Mesenchymal stem cell (in vitro differentiated cells and primary cell): Measurements from ENCODE around the gene HPS3.
A peak's percentile ranks its signal among the peaks of the same experiment; 100 is the strongest.
"Not testable (repeated sequence)": the region's sequence is repeated elsewhere in the genome, so short reads cannot be mapped to it uniquely, and the experiment has no call there.

Experiments
- DNase-seq: peaks from one replicate; pipeline ENCODE4 v3.0.0-alpha.2; 2013
- H2AFZ ChIP-seq: one replicate; pipeline ENCODE4 v1.6.1; 2013; ENCODE audit warnings: low read depth, mild to moderate bottlenecking, control low read depth, inconsistent platforms, low read length, moderate library complexity
- H2AK5ac ChIP-seq: 2 replicates; pipeline ENCODE4 v1.6.1; 2013; ENCODE audit warnings: low read length, moderate library complexity, mild to moderate bottlenecking, inconsistent platforms; ENCODE audit not compliant: severe bottlenecking
- H2BK120ac ChIP-seq: one replicate; pipeline ENCODE4 v1.6.1; 2013; ENCODE audit warnings: low read depth, mild to moderate bottlenecking, inconsistent platforms, low read length, moderate library complexity
- H2BK12ac ChIP-seq, 2 experiments: one replicate each; pipeline ENCODE4 v1.6.1; 2013; ENCODE audit warnings: inconsistent platforms in 2 of 2, low read length in 2 of 2, mild to moderate bottlenecking in 2 of 2, moderate library complexity in 2 of 2, control low read depth in 1 of 2
- H2BK15ac ChIP-seq: one replicate; pipeline ENCODE4 v1.6.1; 2013; ENCODE audit warnings: mild to moderate bottlenecking, low read depth, inconsistent platforms; ENCODE audit not compliant: poor library complexity, severe bottlenecking
- H2BK5ac ChIP-seq: 2 replicates; pipeline ENCODE4 v1.6.1; 2013; ENCODE audit warnings: low read depth, mild to moderate bottlenecking, low read length, control low read depth, inconsistent platforms; ENCODE audit not compliant: poor library complexity, severe bottlenecking
- H3K14ac ChIP-seq, 2 experiments: one replicate each; pipeline ENCODE4 v1.6.1; 2013; ENCODE audit warnings: inconsistent platforms in 2 of 2, low read length in 2 of 2, control low read depth in 1 of 2, mild to moderate bottlenecking in 1 of 2, moderate library complexity in 1 of 2
- H3K18ac ChIP-seq, 2 experiments: one replicate each; pipeline ENCODE4 v1.6.1; 2013; ENCODE audit warnings: inconsistent platforms in 2 of 2, low read length in 2 of 2, control low read depth in 1 of 2, low read depth in 1 of 2, mild to moderate bottlenecking in 1 of 2
- H3K23ac ChIP-seq, 2 experiments: one replicate each; pipeline ENCODE4 v1.6.1; 2013; ENCODE audit warnings: inconsistent platforms in 2 of 2, low read length in 2 of 2, mild to moderate bottlenecking in 2 of 2, moderate library complexity in 2 of 2, control low read depth in 1 of 2
- H3K27ac ChIP-seq: 2 replicates; pipeline ENCODE4 v1.5.1; 2013; ENCODE audit warnings: mild to moderate bottlenecking, moderate library complexity, low read length, control low read depth, inconsistent platforms; ENCODE audit not compliant: poor library complexity, severe bottlenecking
- H3K27me3 ChIP-seq, 2 experiments: 2 replicates each; pipeline versions ENCODE4 v1.6.1 to v1.7.0; 2013; ENCODE audit warnings: low read length in 2 of 2, mild to moderate bottlenecking in 2 of 2, moderate library complexity in 2 of 2, control low read depth in 1 of 2, inconsistent platforms in 1 of 2; ENCODE audit not compliant: control insufficient read depth in 1 of 2, insufficient read depth in 1 of 2
- H3K36me3 ChIP-seq, 2 experiments: 2 replicates each; pipeline versions ENCODE4 v1.6.1 to v1.7.0; 2013; ENCODE audit warnings: low read length in 2 of 2, control low read depth in 1 of 2, inconsistent platforms in 1 of 2, low read depth in 1 of 2, mild to moderate bottlenecking in 1 of 2; ENCODE audit not compliant: insufficient read depth in 2 of 2, control insufficient read depth in 1 of 2
- H3K4ac ChIP-seq, 2 experiments: one replicate each; pipeline ENCODE4 v1.6.1; 2013; ENCODE audit warnings: inconsistent platforms in 2 of 2, low read length in 2 of 2, mild to moderate bottlenecking in 2 of 2, moderate library complexity in 2 of 2, control low read depth in 1 of 2, low read depth in 1 of 2
- H3K4me1 ChIP-seq: 2 replicates; pipeline ENCODE4 v1.6.1; 2013; ENCODE audit warnings: low read depth, low read length, control low read depth; ENCODE audit not compliant: control insufficient read depth, insufficient read depth
- H3K4me2 ChIP-seq: 2 replicates; pipeline ENCODE4 v1.6.1; 2013; ENCODE audit warnings: low read length, mild to moderate bottlenecking, inconsistent platforms; ENCODE audit not compliant: poor library complexity, severe bottlenecking
- H3K4me3 ChIP-seq, 2 experiments: 2 replicates each; pipeline versions ENCODE4 v1.5.1 to v1.7.0; 2013; ENCODE audit warnings: low read length in 2 of 2, mild to moderate bottlenecking in 2 of 2, control low read depth in 1 of 2, low read depth in 1 of 2; ENCODE audit not compliant: insufficient read depth in 1 of 2
- H3K79me1 ChIP-seq: replicated peaks from 2 replicates; pipeline ENCODE4 v1.6.1; 2013; ENCODE audit warnings: mild to moderate bottlenecking, control low read depth, low read length, inconsistent platforms; ENCODE audit not compliant: poor library complexity, severe bottlenecking
- H3K9ac ChIP-seq: 2 replicates; pipeline ENCODE4 v1.7.0; 2013; ENCODE audit warnings: mild to moderate bottlenecking, low read length, moderate library complexity
- H3K9me3 ChIP-seq: 2 replicates; pipeline ENCODE4 v1.7.0; 2013; ENCODE audit warnings: mild to moderate bottlenecking, low read length; ENCODE audit not compliant: control insufficient read depth
- H4K8ac ChIP-seq: one replicate; pipeline ENCODE4 v1.6.1; 2013; ENCODE audit warnings: inconsistent platforms, mild to moderate bottlenecking, low read length, moderate library complexity
- H4K91ac ChIP-seq: one replicate; pipeline ENCODE4 v1.6.1; 2013; ENCODE audit warnings: mild to moderate bottlenecking, low read length, inconsistent platforms
- WGBS: methylation state at CpG from one replicate; pipeline ENCODE4 v1.1.7; 2013; ENCODE audit warnings: mixed read lengths; 5-methylcytosine and 5-hydroxymethylcytosine counted together

Gene HPS3

DNA sequence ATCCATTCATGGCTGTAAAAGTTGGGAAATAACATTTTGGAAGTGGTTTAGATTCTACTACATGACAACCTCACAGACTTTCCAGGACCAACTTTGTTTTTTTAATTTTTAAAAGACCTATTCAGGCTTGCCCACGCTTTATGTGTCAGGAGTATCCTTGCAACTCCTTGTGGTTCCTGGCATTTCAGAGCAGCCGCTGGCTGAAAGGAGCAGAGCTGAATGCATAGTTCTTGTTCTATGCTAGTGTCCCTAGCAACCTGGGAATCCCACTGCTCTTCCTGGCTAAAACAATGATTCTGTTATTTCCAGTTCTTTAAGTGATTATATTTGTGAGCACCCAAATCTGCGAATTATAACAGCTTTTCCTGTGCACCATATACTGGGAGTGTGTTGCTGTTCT, 57.3 kb downstream of the HPS3 start:
- Histone ChIP-seq H3K23ac (no peak overlapping the region), H2BK5ac (no peak overlapping the region), H2AK5ac (no peak overlapping the region), H4K8ac (no peak overlapping the region), H4K91ac (no peak overlapping the region), H2BK120ac (no peak overlapping the region), H3K14ac (no peak overlapping the region), H3K27me3 (no peaks in the 10 kb centered on the region), H3K4me1 (no peaks in the 10 kb centered on the region), H3K79me1 (no peaks in the 10 kb centered on the region), H3K4me2 (no peak overlapping the region), H3K18ac (no peak overlapping the region), H3K4me3 (no peak overlapping the region), H2BK15ac (no peak overlapping the region), H3K4ac (no peak overlapping the region), H3K36me3 (no peaks in the 10 kb centered on the region), H2BK12ac (no peak overlapping the region), H3K27ac (no peak overlapping the region), H3K9me3 (no peaks in the 10 kb centered on the region), H3K9ac (no peak overlapping the region), H2AFZ (no peak overlapping the region)
- no peak for DNase-seq
- 98% methylated on average over 2 of the region's 3 CpGs for WGBS

DNA sequence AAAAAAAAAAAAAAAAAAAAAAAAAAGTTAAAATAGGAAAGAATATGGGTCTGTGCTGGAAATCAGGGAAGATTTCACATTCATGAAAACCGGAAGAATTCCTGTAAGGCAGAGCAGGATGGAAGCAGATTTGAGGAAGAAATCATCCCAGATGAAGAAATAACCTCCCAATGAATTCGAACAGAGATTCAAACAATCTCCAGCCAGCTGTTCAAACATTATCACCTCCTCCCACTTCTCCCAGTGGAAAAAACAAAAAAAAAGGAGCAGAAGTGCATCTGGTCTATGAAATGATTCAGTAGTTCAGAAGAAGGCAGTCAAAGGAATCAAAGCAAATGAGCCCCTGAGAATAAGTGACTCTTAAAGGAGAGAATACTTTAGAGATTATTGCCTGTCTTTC, 59.1 kb downstream of the HPS3 start:
- Histone ChIP-seq H3K9me3 (no peaks in the 10 kb centered on the region), H3K4me3 (no peak overlapping the region), H3K18ac (no peak overlapping the region), H2BK12ac (no peak overlapping the region), H2AFZ (no peak overlapping the region), H4K8ac (no peak overlapping the region), H3K4ac (no peak overlapping the region), H2BK5ac (no peak overlapping the region), H2BK15ac (no peak overlapping the region), H2AK5ac (no peak overlapping the region), H3K9ac (peak overlapping the region; percentile 44), H4K91ac (no peak overlapping the region), H3K23ac (no peak overlapping the region), H3K36me3 (no peaks in the 10 kb centered on the region), H3K79me1 (no peaks in the 10 kb centered on the region), H3K27ac (no peak overlapping the region), H3K4me2 (no peak overlapping the region), H3K4me1 (no peaks in the 10 kb centered on the region), H2BK120ac (no peak overlapping the region), H3K27me3 (no peaks in the 10 kb centered on the region), H3K14ac (no peak overlapping the region)
- no peak for DNase-seq
- WGBS = 88% methylated on average over 1 of the region's 2 CpGs

DNA sequence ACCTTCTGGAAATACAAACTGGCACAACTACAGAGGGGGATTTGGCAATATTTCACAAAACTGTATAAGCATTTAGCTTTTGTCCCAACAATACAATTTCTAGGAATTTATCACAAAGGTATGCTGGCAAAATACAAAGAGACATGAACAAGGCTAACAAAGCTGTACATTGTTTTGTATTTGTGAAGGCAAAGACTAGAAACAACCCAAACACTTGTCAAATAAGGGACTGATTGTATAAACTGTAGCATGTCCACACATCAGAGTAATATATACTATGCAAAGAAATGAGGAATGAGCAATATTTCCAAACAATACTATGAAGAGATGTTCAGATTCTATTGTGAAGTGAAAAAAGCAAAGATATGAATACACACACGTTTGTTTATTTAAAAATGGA, 65.8 kb downstream of the HPS3 start:
- 86% methylated on average over 1 of the region's 1 CpG for WGBS
- H2BK15ac ChIP-seq = no peak overlapping the region
- H3K4me3 ChIP-seq = no peak overlapping the region
- no peak overlapping the region for H2BK5ac ChIP-seq
- no peak overlapping the region for H3K4me2 ChIP-seq
- no peak overlapping the region for H2AK5ac ChIP-seq
- no peak overlapping the region for H3K18ac ChIP-seq
- no peaks in the 10 kb centered on the region for H3K36me3 ChIP-seq
- H3K9ac ChIP-seq = no peak overlapping the region
- DNase-seq = no peak
- no peak overlapping the region for H2BK12ac ChIP-seq
- H3K14ac ChIP-seq = no peak overlapping the region
- H3K4ac ChIP-seq = no peak overlapping the region
- no peaks in the 10 kb centered on the region for H3K27me3 ChIP-seq
- H3K23ac ChIP-seq = no peak overlapping the region
- peaks cover 2% of the 10 kb centered on the region for H3K4me1 ChIP-seq
- H4K91ac ChIP-seq = no peak overlapping the region
- no peaks in the 10 kb centered on the region for H3K9me3 ChIP-seq
- H4K8ac ChIP-seq = no peak overlapping the region
- H3K27ac ChIP-seq = no peak overlapping the region
- H3K79me1 ChIP-seq = no peaks in the 10 kb centered on the region
- no peak overlapping the region for H2BK120ac ChIP-seq
- no peak overlapping the region for H2AFZ ChIP-seq

DNA sequence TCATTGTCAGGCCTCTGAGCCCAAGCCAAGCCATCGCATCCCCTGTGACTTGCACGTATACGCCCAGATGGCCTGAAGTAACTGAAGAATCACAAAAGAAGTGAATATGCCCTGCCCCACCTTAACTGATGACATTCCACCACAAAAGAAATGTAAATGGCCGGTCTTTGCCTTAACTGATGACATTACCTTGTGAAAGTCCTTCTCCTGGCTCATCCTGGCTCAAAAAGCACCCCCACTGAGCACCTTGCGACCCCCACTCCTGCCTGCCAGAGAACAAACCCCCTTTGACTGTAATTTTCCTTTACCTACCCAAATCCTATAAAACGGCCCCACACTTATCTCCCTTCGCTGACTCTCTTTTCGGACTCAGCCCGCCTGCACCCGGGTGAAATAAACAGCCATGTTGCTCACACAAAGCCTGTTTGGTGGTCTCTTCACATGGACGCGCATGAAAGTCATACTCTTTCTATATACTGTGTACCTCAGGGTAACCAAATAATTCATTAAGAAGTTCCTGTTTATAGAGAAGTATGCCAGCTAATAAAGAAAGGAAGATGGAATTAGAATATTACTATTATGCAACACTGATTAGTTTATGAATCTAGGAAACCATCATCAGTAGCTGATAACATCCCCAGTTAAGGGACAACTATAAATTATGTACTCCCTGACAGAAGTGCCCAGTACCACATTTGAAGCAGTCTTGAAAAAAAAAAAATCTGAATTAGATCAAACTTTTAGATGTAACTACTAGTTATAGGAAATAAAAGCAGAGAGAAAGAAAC, 67.6 kb downstream of the HPS3 start:
- Histone ChIP-seq H3K9ac (peak overlapping the region; percentile 73), H3K4me3 (peak overlapping the region in 1 of 2 experiments; percentile 70), H3K4me2 (peak overlapping the region; percentile 27)
- H3K23ac ChIP-seq, H2AFZ ChIP-seq, H4K8ac ChIP-seq, H3K27me3 ChIP-seq, H3K9me3 ChIP-seq, DNase-seq, H2BK5ac ChIP-seq, H3K36me3 ChIP-seq, H3K18ac ChIP-seq, H3K27ac ChIP-seq, H3K79me1 ChIP-seq, H2BK15ac ChIP-seq, H4K91ac ChIP-seq, H3K4me1 ChIP-seq, H3K14ac ChIP-seq, H2BK120ac ChIP-seq, H2AK5ac ChIP-seq, H2BK12ac ChIP-seq, H3K4ac ChIP-seq: not testable (repeated sequence)
- 55% methylated on average over 10 of the region's 12 CpGs for WGBS
